Body of pancreas (tissue), 4 donors: ENCODE results near the gene TTC4. TPM values are rescaled to one million over a fixed set of nuclear protein-coding genes. Genes with fewer than 3 reads are reported as not detected.

Experiments
- ATAC-seq: fragments of 150-250 bp; one replicate; pipeline ENCODE4 v1.9.1; 2016
- DNase-seq, 4 donors: peaks; one replicate each; pipeline ENCODE4 v3.0.0-alpha.2; 2019
- H3K27ac ChIP-seq, 4 donors: fragments of 200-600 bp; sonication (generic); 1 replicate in 3 of 4; 2 replicates in 1 of 4; pipeline versions ENCODE4 v1.5.1 to v1.6.1; 2016 to 2019; ENCODE audit warnings: mild to moderate bottlenecking in 1 of 4, mixed read lengths in 1 of 4, moderate library complexity in 1 of 4
- H3K27me3 ChIP-seq, 2 donors: fragments of 200-600 bp; sonication (generic); one replicate each; pipeline ENCODE4 v1.6.0; 2016; ENCODE audit warnings: mild to moderate bottlenecking in 1 of 2
- H3K36me3 ChIP-seq, 2 donors: fragments of 200-600 bp; sonication (generic); replicated peaks in 1 of 2; 2 replicates each; pipeline ENCODE4 v1.5.1; 2016; ENCODE audit warnings: low read depth in 2 of 2; ENCODE audit not compliant: insufficient read depth in 1 of 2
- H3K4me1 ChIP-seq: fragments of 200-600 bp; sonication (generic); one replicate; pipeline ENCODE4 v1.6.0; 2016
- H3K4me3 ChIP-seq, 2 donors: fragments of 200-600 bp; sonication (generic); 1 replicate in 1 of 2; 2 replicates in 1 of 2; pipeline ENCODE4 v1.5.1; 2016 to 2019
- H3K9me3 ChIP-seq, 3 donors: fragments of 200-600 bp; sonication (generic); 1 replicate in 2 of 3; 2 replicates in 1 of 3; pipeline ENCODE4 v1.5.1; 2016
- CTCF ChIP-seq, 7 experiments: fragments of 450-650 bp in 4 of 7; fragments of 200-600 bp in 3 of 7; sonication (generic) in 3 of 7; IDR thresholded peaks; one replicate each; pipeline ENCODE4 v1.5.1; 2016 to 2019; ENCODE audit warnings: antibody characterized with exemption in 7 of 7
- POLR2A ChIP-seq, 3 donors: fragments of 450-650 bp; IDR thresholded peaks; one replicate each; pipeline ENCODE4 v1.6.1; 2016; ENCODE audit warnings: antibody characterized with exemption in 3 of 3, mild to moderate bottlenecking in 2 of 3
- WGBS, 2 donors: methylation state at CpG; one replicate each; pipeline ENCODE4 v1.1.5; 2017; 5-methylcytosine and 5-hydroxymethylcytosine counted together
- intact Hi-C: fragments of 100-400 bp; cut with DNase I; formaldehyde crosslinking; loops from one replicate; pipeline ENCODE4 v1.15.1; 2023
- total RNA-seq, 2 donors: library from RNA; depleted of rRNA; stranded (reverse); fragments of >200 nt; gene quantifications; one replicate each; pipeline ENCODE4 v1.1.0, GENCODE V29; 2016

Gene TTC4
- total RNA-seq, 2 donors from 2014 or later = 15.0 to 21.1 TPM

GRCh38 chr1:54787604-54788003 is 71.9 kb downstream of the TTC4 start:
- Histone ChIP-seq H3K36me3 (peaks cover 0 to 6% of the 10 kb centered on the region in 2 donors), H3K4me3 (no peak overlapping the region), H3K9me3 (no peaks in the 10 kb centered on the region), H3K4me1 (no peaks in the 10 kb centered on the region), H3K27ac (no peak overlapping the region), H3K27me3 (no peaks in the 10 kb centered on the region)
- TF ChIP-seq CTCF (IDR thresholded peaks at IDR 0.05) (no peak), POLR2A (IDR thresholded peaks at IDR 0.05) (no peak)
- DNase-seq = no peak
- intact Hi-C loops = no loop called here
- ATAC-seq = no peak
- WGBS, 2 donors = 88 to 92% methylated on average over 8 to 11 of the region's 11 CpGs

- Histone ChIP-seq H3K27me3 (no peaks in the 10 kb centered on the region), H3K36me3 (peaks cover 0 to 6% of the 10 kb centered on the region in 2 donors), H3K27ac (no peak overlapping the region), H3K4me1 (no peaks in the 10 kb centered on the region), H3K9me3 (no peaks in the 10 kb centered on the region), H3K4me3 (no peak overlapping the region)
- 77 to 86% methylated on average over 5 of the region's 5 CpGs for WGBS, 2 donors
- TF ChIP-seq CTCF (IDR thresholded peaks at IDR 0.05) (no peak), POLR2A (IDR thresholded peaks at IDR 0.05) (no peak)
- intact Hi-C loops = no loop called here
- ATAC-seq (no peak), DNase-seq (no peak)
These were observed 72.8 kb downstream of the TTC4 start for GRCh38 chr1:54788459-54788858.

- TF ChIP-seq CTCF (IDR thresholded peaks at IDR 0.05) (peak in 6 of 7 experiments; percentile 26 to 50 (median 43)), POLR2A (IDR thresholded peaks at IDR 0.05) (no peak)
- no peaks in the 10 kb centered on the region for H3K9me3 ChIP-seq
- H3K27ac ChIP-seq = no peak overlapping the region
- peak in 2 of 4 donors; percentile 47 to 55 for DNase-seq
- H3K4me3 ChIP-seq = no peak overlapping the region
- H3K4me1 ChIP-seq = peaks cover 20% of the 10 kb centered on the region
- ATAC-seq = no peak
- intact Hi-C loops = no loop called here
- H3K27me3 ChIP-seq = no peaks in the 10 kb centered on the region
- no peaks in the 10 kb centered on the region for H3K36me3 ChIP-seq
- 95 to 98% methylated on average over 13 of the region's 13 CpGs for WGBS, 2 donors
These were observed 76.3 kb downstream of the TTC4 start for GRCh38 chr1:54791880-54792522.

Other genes with a start within 250 kb of the TTC4 start
- gene ACOT11, start 167.6 kb upstream of the TTC4 start, total RNA-seq = 1 to 10 TPM; 3.9 to 6.3 TPM
- gene FAM151A, start 92.3 kb upstream of the TTC4 start, total RNA-seq = not detected
- gene MROH7, start 74.1 kb upstream of the TTC4 start, total RNA-seq = 1 to 10 TPM in 1 of 2 donors, under 1 TPM in 1; 0.66 to 2.6 TPM
- 1 to 10 TPM in 1 of 2 donors, under 1 TPM in 1; 0.66 to 2.3 TPM for gene PARS2, start 48.7 kb downstream of the TTC4 start, total RNA-seq
- gene TTC22, start 85.5 kb downstream of the TTC4 start, total RNA-seq = 10 to 100 TPM; 12.2 to 15.6 TPM
- 10 to 100 TPM; 23.6 to 32.3 TPM for gene DHCR24, start 171.3 kb downstream of the TTC4 start, total RNA-seq